ENCODE measurements around the gene SIX4. TPM values are rescaled to one million over a fixed set of nuclear protein-coding genes. Genes with fewer than 3 reads are reported as not detected.
"Not testable (repeated sequence)": the region's sequence is repeated elsewhere in the genome, so short reads cannot be mapped to it uniquely, and the experiment has no call there.

The SIX4 gene
- total RNA-seq, 1 donor from 2014 or later: 14.0 TPM

DNA sequence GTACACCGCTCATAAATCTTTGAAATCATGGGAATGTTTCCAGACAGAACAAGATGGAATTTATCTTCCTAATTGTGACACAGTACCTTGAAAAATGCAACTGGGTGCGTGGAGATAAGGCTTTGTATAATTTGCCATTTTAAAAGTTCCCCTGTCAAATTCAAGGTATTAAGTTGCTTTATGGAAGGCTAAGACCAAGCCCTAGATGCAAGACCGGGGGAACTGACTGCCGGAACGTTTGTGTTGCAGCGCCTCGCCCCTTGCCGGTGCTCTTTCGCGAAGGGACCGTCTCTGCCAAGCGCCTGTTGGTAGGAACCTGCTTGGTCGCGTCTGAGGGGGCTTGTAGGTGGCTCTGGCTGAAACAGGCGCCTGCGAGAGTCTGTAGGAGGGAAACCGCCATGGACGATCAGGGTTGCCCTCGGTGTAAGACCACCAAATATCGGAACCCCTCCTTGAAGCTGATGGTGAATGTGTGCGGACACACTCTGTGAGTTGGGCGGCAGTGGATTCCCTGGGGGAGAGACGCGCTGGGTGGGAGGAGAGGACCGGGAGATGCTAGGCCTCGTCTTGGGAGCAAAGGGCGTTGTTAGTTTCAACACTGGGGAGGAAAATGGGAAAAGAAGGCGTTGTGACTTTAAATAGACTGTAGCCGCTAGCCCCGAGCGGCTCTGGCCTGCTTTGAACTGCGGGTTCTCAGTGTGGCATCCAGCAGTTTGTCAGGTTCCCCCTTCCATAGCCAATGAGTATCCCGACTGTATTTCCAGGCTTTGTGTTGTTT, 10.5 kb upstream of the SIX4 start, which contains the start of gene MNAT1:
Gene MNAT1 (plus strand): TSS at position 297 of the 778 bp plus-strand sequence. CDS start 102 bp downstream, at position 399.
- H3K36me3 Mint-ChIP-seq (ENCODE audit: low read depth, unreplicated experiment): no peaks in the 10 kb centered on the region
- H3K27ac ChIP-seq (ENCODE audit: low read depth, low read length): peak within 1 kb of the TSS; percentile 87

DNA sequence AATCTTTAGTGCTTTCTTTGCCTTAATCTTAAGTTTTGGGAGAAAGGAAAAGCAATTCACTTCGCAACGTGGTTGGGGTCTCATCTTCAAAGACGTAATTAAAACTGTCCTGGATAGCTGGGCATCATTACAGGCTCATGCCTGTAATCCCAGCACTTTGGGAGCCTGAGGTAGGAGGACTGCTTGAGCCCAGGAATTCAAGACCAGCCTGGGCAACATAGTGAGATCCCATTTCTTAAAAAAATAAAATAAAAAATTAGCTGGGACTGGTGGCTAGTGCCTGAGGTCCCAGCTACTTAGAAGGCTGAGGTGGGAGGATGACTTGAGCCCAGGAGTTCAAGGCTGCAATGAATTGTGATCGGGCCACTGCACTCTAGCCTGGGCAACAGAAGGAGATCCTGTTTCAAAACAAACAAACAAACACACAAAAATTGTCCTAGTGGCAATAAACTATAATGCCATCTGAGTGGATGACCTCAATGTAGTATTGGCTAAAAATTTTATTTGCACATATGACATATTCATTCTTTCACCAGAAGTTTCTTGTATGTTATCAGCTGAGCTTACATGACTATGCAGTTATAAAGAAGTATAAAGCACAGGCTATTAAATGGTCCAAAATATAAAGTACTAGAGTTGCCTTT, 8.8 kb upstream of the SIX4 start:
- FAIRE-seq (no peak), DNase-seq (ENCODE audit: low read depth) (no peak)
- TF ChIP-seq EZH2 (IDR thresholded peaks at IDR 0.05; ENCODE audit: insufficient read depth, low read length): no peak
- TF ChIP-seq, protein P1, sequence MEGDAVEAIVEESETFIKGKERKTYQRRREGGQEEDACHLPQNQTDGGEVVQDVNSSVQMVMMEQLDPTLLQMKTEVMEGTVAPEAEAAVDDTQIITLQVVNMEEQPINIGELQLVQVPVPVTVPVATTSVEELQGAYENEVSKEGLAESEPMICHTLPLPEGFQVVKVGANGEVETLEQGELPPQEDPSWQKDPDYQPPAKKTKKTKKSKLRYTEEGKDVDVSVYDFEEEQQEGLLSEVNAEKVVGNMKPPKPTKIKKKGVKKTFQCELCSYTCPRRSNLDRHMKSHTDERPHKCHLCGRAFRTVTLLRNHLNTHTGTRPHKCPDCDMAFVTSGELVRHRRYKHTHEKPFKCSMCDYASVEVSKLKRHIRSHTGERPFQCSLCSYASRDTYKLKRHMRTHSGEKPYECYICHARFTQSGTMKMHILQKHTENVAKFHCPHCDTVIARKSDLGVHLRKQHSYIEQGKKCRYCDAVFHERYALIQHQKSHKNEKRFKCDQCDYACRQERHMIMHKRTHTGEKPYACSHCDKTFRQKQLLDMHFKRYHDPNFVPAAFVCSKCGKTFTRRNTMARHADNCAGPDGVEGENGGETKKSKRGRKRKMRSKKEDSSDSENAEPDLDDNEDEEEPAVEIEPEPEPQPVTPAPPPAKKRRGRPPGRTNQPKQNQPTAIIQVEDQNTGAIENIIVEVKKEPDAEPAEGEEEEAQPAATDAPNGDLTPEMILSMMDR (IDR thresholded peaks at IDR 0.05; ENCODE audit: insufficient read depth, low read depth, low read length): no peak
- Histone ChIP-seq H3K27me3 (ENCODE audit: insufficient read depth, low read length) (peaks cover 4% of the 10 kb centered on the region), H3K36me3 (ENCODE audit: insufficient read depth, low read length) (no peaks in the 10 kb centered on the region), H4K20me1 (ENCODE audit: insufficient read depth, low read length) (no peaks in the 10 kb centered on the region), H3K4me2 (ENCODE audit: low read length) (no peak overlapping the region), H2AFZ (ENCODE audit: low read depth, low read length) (no peak overlapping the region), H3K9me3 (ENCODE audit: insufficient read depth, low read depth, low read length) (no peaks in the 10 kb centered on the region), H3K4me3 (ENCODE audit: insufficient read depth, low read depth, low read length) (no peak overlapping the region), H3K4me1 (ENCODE audit: insufficient read depth, low read length) (peaks cover 11% of the 10 kb centered on the region), H3K9ac (ENCODE audit: low read length) (no peak overlapping the region), H3K79me2 (ENCODE audit: insufficient read depth, low read length) (peaks cover 35% of the 10 kb centered on the region), H3K27ac (ENCODE audit: low read depth, low read length) (no peak overlapping the region)
- H3K4me3 Mint-ChIP-seq (ENCODE audit: unreplicated experiment): no peak overlapping the region
- no peaks in the 10 kb centered on the region for H3K27me3 Mint-ChIP-seq (ENCODE audit: low read depth, unreplicated experiment)
- H3K36me3 Mint-ChIP-seq (ENCODE audit: low read depth, unreplicated experiment): no peaks in the 10 kb centered on the region
- H3K27ac Mint-ChIP-seq (ENCODE audit: unreplicated experiment): no peak overlapping the region
- H3K4me1 Mint-ChIP-seq (ENCODE audit: low read depth, unreplicated experiment): peaks cover 5% of the 10 kb centered on the region
- H3K9me3 Mint-ChIP-seq (ENCODE audit: unreplicated experiment): no peaks in the 10 kb centered on the region

More for the DNA sequence above, 10.5 kb upstream of the SIX4 start, which contains the start of gene MNAT1:
- peak within 1 kb of the TSS; percentile 86 for H3K4me2 ChIP-seq (ENCODE audit: low read length)
- H2AFZ ChIP-seq (ENCODE audit: low read depth, low read length): peak within 1 kb of the TSS; percentile 95
- peak within 1 kb of the TSS; percentile 100 for H3K4me3 Mint-ChIP-seq (ENCODE audit: unreplicated experiment)
- peaks cover 5% of the 10 kb centered on the region for H3K4me1 Mint-ChIP-seq (ENCODE audit: low read depth, unreplicated experiment)
- peak; percentile 81 for DNase-seq (ENCODE audit: low read depth)
- peak within 1 kb of the TSS; percentile 96 for H3K27ac Mint-ChIP-seq (ENCODE audit: unreplicated experiment)
- peaks cover 10% of the 10 kb centered on the region for H4K20me1 ChIP-seq (ENCODE audit: insufficient read depth, low read length)
- peak; percentile 56 for FAIRE-seq
- peaks cover 4% of the 10 kb centered on the region for H3K27me3 ChIP-seq (ENCODE audit: insufficient read depth, low read length)
- H3K79me2 ChIP-seq (ENCODE audit: insufficient read depth, low read length): peaks cover 52% of the 10 kb centered on the region
- H3K9me3 ChIP-seq (ENCODE audit: insufficient read depth, low read depth, low read length): no peaks in the 10 kb centered on the region
- peak within 1 kb of the TSS; percentile 95 for H3K9ac ChIP-seq (ENCODE audit: low read length)
- no peaks in the 10 kb centered on the region for H3K9me3 Mint-ChIP-seq (ENCODE audit: unreplicated experiment)
- H3K4me1 ChIP-seq (ENCODE audit: insufficient read depth, low read length): peaks cover 11% of the 10 kb centered on the region
- TF ChIP-seq, protein P1 (IDR thresholded peaks at IDR 0.05; ENCODE audit: insufficient read depth, low read depth, low read length): no peak
- no peak for TF ChIP-seq EZH2 (IDR thresholded peaks at IDR 0.05; ENCODE audit: insufficient read depth, low read length)
- peak within 1 kb of the TSS; percentile 99 for H3K4me3 ChIP-seq (ENCODE audit: insufficient read depth, low read depth, low read length)
- H3K36me3 ChIP-seq (ENCODE audit: insufficient read depth, low read length): no peaks in the 10 kb centered on the region
- no peaks in the 10 kb centered on the region for H3K27me3 Mint-ChIP-seq (ENCODE audit: low read depth, unreplicated experiment)

DNA sequence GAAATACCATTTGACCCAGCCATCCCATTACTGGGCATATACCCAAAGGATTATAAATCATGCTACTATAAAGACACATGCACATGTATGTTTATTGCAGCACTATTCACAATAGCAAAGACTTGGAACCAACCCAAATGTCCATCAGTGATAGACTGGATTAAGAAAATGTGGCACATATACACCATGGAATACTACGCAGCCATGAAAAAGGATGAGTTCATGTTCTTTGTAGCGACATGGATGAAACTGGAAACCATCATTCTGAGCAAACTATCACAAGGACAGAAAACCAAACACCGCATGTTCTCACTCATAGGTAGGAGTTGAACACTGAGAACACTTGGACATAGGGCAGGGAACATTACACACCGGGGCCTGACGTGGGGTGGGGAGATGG, 7.1 kb upstream of the SIX4 start:
- DNase-seq (ENCODE audit: low read depth); H3K36me3 ChIP-seq (ENCODE audit: insufficient read depth, low read length); H3K4me3 ChIP-seq (ENCODE audit: insufficient read depth, low read depth, low read length); H4K20me1 ChIP-seq (ENCODE audit: insufficient read depth, low read length); H3K4me2 ChIP-seq (ENCODE audit: low read length); H3K9me3 ChIP-seq (ENCODE audit: insufficient read depth, low read depth, low read length); H3K9ac ChIP-seq (ENCODE audit: low read length); FAIRE-seq; H3K27me3 Mint-ChIP-seq (ENCODE audit: low read depth, unreplicated experiment); H3K4me3 Mint-ChIP-seq (ENCODE audit: unreplicated experiment); H3K36me3 Mint-ChIP-seq (ENCODE audit: low read depth, unreplicated experiment); H3K27ac ChIP-seq (ENCODE audit: low read depth, low read length); H3K27ac Mint-ChIP-seq (ENCODE audit: unreplicated experiment); H2AFZ ChIP-seq (ENCODE audit: low read depth, low read length); H3K27me3 ChIP-seq (ENCODE audit: insufficient read depth, low read length); H3K4me1 Mint-ChIP-seq (ENCODE audit: low read depth, unreplicated experiment); H3K9me3 Mint-ChIP-seq (ENCODE audit: unreplicated experiment): not testable (repeated sequence)
- Histone ChIP-seq H3K4me1 (ENCODE audit: insufficient read depth, low read length) (peaks cover 11% of the 10 kb centered on the region), H3K79me2 (ENCODE audit: insufficient read depth, low read length) (peaks cover 18% of the 10 kb centered on the region)
